NB4 (cell line): ENCODE data around the gene MYBL2.
"Not testable (repeated sequence)": the region's sequence is repeated elsewhere in the genome, so short reads cannot be mapped to it uniquely, and the experiment has no call there.

ENCODE experiments used
- DNase-seq: peaks from one replicate; pipeline ENCODE4 v3.0.0; 2010; ENCODE audit warnings: low read depth
- H3K4me3 ChIP-seq: one replicate; pipeline ENCODE4 v1.5.1; 2011; ENCODE audit warnings: mild to moderate bottlenecking, low read depth, low read length, moderate library complexity
- CTCF ChIP-seq: IDR thresholded peaks from one replicate; pipeline ENCODE4 v1.5.1; 2012; ENCODE audit warnings: low read depth, low read length
- MAX ChIP-seq: IDR thresholded peaks from 2 replicates; pipeline ENCODE4 v1.6.1; 2011; ENCODE audit warnings: low read depth, low read length
- MYC ChIP-seq: IDR thresholded peaks from 2 replicates; pipeline ENCODE4 v1.6.1; 2011; ENCODE audit warnings: low read depth, low read length
- POLR2A ChIP-seq: IDR thresholded peaks from 2 replicates; pipeline ENCODE4 v1.6.1; 2011; ENCODE audit warnings: mild to moderate bottlenecking; ENCODE audit not compliant: insufficient read length; ENCODE audit errors: extremely low read depth

MYBL2 gene

GRCh38 chr20:43653966-43654365 is 12.9 kb upstream of the MYBL2 start:
- DNase-seq: no peak
- TF ChIP-seq MAX: no peak
- no peak for TF ChIP-seq CTCF
- no peak for TF ChIP-seq POLR2A
- no peak for TF ChIP-seq MYC
- no peak overlapping the region for H3K4me3 ChIP-seq

GRCh38 chr20:43655176-43655575 is 11.7 kb upstream of the MYBL2 start:
- DNase-seq, H3K4me3 ChIP-seq: not testable (repeated sequence)

- no peak overlapping the region for H3K4me3 ChIP-seq
- no peak for TF ChIP-seq CTCF
- no peak for DNase-seq
Observed at GRCh38 chr20:43655937-43656336, 11.0 kb upstream of the MYBL2 start.

GRCh38 chr20:43658069-43658722 is 8.7 kb upstream of the MYBL2 start:
- TF ChIP-seq POLR2A: no peak
- no peak for TF ChIP-seq MAX
- TF ChIP-seq CTCF: no peak
- no peak for TF ChIP-seq MYC
- peak overlapping the region; percentile 76 for H3K4me3 ChIP-seq
- no peak for DNase-seq

GRCh38 chr20:43658723-43659419 is 8.0 kb upstream of the MYBL2 start:
- TF ChIP-seq MYC (no peak), CTCF (no peak), MAX (no peak), POLR2A (no peak)

GRCh38 chr20:43662943-43663655 is 3.8 kb upstream of the MYBL2 start:
- DNase-seq: no peak
- TF ChIP-seq CTCF: no peak
- no peak overlapping the region for H3K4me3 ChIP-seq

More at GRCh38 chr20:43658723-43659419, 8.0 kb upstream of the MYBL2 start:
- H3K4me3 ChIP-seq: no peak overlapping the region
- no peak for DNase-seq
